CD4-positive, alpha-beta T cell treated with Interleukin-4 for 1 hour (primary cell): ENCODE results near the gene GDPD5.
"Not testable (repeated sequence)": the region's sequence is repeated elsewhere in the genome, so short reads cannot be mapped to it uniquely, and the experiment has no call there.

Source experiments
- DNase-seq, 2 donors: peaks; one replicate each; pipeline ENCODE4 v3.0.0-alpha.2; 2020 to 2022

The GDPD5 gene

GRCh38 chr11:75424396-75424795, 101.3 kb downstream of the GDPD5 start:
- no peak for DNase-seq

DNA sequence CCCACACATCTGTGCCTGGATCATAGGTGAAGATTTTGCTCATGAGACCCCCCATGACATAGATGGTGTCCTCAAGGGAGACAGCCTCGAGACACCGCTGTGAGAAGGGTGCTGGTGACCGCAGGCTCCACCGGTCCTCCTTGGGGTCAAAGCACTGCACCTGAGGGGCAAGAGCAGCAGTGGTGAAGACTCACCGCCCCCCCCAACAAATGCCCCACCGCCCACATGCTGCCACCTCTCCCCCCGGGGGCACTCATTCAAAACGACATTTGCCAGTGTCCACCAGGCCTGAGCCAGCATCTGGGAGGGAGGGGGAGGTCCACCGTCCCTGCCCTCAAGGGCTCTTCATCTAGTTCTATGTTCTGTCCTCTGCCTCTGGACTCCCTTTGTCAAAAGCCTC, 102.0 kb downstream of the GDPD5 start:
- DNase-seq, result no peak

GRCh38 chr11:75422248-75423231, 103.2 kb downstream of the GDPD5 start:
- DNase-seq, result no peak

DNA sequence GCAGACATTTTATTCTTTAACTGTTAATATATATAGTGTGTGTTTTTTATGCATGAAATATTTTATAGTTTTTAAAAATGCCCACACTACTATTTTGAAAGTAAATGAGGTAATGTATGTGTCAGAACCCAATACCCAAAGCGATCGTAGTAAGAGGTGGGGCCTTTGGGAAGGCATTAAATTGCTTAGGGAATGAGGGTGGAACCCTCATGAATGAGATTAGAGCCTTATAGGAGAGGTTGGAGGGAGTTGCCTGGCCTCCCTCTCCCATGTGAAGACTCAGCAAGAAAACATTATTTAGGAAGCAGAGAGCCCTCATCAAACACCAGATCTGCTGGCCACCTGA, 103.9 kb downstream of the GDPD5 start:
- no peak for DNase-seq

- DNase-seq, result no peak
These were observed 104.6 kb downstream of the GDPD5 start for GRCh38 chr11:75421035-75421602.

GRCh38 chr11:75420224-75421034, 105.3 kb downstream of the GDPD5 start:
- no peak for DNase-seq

DNA sequence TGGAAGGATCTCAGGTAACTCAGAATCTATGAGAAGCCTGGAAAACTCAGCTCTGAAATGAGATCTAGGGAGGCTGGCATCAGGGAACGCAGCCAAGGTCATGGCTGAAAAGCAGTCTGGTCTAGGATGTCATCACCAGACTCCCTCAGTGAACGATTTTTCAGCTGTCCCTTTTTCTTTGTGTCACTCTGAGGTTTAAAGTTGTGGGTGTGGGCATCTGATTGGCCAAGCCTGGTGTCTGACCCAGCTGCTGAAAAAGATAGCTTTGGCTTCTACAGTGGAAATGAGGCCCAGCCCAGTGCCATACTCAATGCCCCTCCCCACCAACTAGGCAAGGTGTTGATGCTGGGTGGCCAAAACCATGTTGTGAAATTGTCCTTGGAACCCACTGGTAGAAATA, 111.9 kb downstream of the GDPD5 start:
- no peak for DNase-seq

GRCh38 chr11:75413146-75413545, 112.6 kb downstream of the GDPD5 start:
- DNase-seq, result not testable (repeated sequence)

DNA sequence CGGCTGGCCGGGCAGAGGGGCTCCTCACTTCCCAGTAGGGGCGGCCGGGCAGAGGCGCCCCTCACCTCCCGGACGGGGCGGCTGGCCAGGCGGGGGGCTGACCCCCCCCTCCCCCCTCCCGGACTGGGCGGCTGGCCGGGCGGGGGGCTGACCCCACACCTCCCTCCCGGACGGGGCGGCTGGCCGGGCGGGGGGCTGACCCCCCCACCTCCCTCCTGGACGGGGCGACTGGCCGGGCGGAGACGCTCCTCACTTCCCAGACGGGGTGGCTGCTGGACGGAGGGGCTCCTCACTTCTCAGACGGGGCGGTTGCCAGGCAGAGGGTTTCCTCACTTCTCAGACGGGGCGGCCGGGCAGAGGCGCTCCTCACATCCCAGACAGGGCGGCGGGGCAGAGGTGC, 115.8 kb downstream of the GDPD5 start:
- DNase-seq, result not testable (repeated sequence)

DNA sequence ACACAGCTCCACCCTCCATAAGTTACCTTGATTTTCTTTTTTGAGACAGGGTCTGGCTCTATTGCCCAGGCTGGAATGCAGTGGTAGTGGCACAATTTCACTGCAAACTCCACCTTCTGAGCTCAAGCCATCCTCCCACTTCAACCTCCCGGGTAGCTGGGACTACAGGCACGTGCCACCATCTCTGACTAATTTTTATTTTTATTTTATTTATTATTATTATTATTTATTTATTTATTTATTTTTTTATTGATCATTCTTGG, 116.9 kb downstream of the GDPD5 start:
- DNase-seq, result no peak

- DNase-seq, result peak in 1 of 2 donors; percentile 28
These were observed 119.4 kb downstream of the GDPD5 start for GRCh38 chr11:75406338-75406777.

- no peak for DNase-seq
These were observed 121.6 kb downstream of the GDPD5 start for GRCh38 chr11:75403983-75404658.

DNA sequence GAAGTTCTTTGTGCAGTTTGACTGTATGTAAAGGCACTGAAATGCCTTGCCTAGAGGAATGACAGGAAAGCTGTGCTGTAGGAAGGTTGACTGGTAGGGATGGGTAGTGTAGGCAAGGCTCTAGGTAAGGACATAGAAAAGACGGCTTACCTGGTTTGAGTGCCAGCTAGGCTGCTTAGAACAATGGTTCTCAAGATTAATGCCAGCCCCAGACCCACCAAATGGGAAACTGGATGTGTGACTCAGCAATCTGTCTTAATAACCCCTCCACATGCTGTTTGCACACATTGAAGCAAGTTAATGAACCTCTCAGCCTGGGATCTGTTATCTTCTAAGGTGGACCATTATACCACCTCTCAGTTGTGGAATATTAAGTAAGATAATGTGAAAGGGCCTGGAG, 122.7 kb downstream of the GDPD5 start:
- no peak for DNase-seq

- no peak for DNase-seq
These were observed 123.6 kb downstream of the GDPD5 start for GRCh38 chr11:75402002-75402773.

DNA sequence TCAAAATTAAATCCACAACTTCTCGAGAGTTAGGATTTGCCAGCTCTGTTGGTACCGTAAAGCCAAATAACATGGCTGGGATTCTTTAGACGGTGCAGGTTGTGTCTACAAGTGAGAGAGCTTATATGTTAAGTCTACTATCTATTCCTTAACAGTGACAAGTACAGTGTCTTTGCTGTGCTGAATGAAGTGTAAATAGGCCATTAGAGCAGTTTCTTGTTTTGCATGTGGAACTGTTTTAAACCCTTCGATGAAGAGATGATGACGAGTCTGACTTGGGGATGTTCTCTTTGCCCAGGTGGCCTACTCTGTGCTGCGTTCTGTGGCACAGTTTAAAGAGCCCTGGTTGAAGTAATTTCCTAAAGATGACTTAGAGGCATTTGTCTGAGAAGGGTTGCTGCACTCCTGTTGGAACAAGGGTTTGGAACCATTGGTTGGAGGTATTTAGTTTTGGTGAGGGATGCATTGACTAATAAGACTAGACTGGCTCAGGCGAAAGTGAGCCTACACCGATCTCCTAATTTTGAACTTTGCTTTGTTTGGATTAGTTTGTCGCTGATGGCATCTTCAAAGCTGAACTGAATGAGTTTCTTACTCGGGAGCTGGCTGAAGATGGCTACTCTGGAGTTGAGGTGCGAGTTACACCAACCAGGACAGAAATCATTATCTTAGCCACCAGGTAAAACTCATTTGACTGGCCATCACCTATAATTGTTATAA, 125.4 kb downstream of the GDPD5 start:
- peak in 1 of 2 donors; percentile 42 for DNase-seq

DNA sequence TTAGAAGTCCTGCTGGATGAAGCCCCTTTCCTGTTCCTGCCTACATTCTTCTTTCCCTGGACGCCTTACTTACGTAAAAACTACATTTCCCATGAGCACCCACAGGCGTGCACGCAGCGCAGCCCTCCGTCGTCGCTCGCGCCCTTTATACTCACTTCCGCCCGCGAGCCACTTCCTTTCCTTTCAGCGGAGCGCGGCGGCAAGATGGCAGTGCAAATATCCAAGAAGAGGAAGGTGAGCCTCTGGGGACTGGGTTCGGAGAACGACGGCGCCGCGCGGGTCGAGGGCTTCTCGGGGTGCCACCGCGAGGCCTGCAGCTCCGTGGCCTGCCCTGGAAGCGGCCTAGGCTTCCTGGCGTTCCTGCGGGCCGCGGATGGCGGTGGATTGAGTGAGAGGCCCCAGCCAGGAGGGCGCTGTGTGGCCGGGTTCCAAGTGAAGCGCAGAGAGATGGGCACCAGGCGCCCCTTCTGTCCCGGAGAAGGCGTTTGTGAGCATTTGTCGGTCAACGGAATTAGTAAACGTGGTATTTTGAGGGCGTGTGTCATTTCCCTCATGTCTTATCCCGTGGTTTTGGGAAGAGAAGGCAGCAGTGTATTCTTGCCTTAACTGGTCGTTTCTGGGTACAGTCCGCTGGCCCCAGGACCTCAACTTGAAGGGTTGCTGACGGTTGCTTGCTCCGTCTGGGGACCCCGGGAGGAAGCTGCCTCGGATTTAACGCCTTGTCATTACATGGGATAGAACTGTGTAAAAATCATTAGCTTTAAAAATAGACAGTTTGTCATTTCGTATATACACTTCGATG, 126.2 kb downstream of the GDPD5 start, which contains the start of gene RPS3:
Gene RPS3 (plus strand): TSS at position 175 of the 802 bp plus-strand sequence. CDS start 30 bp downstream, at position 205.
- peak; percentile 90 to 91 for DNase-seq

- no peak for DNase-seq
These were observed 126.8 kb downstream of the GDPD5 start for GRCh38 chr11:75398906-75399305.

DNA sequence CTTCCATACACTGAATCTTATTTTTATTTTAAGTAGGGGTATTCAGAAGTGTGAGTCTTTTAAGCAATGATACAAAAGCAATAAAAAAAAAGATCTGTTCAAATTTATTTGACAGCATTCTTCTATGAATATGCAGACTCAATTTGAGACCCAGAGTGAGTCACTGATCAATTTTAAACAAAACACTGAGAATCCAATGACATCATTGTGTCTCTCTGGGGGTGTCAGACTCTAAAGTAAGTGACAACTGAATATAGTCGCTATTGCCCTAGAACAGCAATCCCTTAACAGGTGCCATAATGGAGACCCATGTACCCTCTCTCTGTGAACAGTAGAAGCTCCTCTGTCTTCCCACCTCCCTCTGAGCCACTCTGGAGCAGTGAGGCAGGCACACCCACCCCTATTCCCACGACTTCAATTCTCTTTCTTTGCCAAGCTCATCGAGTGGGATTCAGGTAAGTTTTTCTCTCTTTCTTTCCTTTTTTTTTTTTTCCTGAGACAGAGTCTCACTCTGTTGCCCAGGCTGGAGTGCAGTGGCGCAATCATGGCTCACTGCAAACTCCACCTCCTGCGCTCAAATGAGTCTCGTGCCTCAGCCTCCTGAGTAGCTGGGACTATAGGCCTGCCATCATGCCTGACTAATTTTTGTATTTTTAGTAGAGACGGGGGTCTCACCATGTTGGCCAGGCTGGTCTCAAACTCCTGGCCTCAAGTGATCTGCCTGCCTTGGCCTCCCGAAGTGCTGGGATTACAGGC, 131.5 kb downstream of the GDPD5 start:
- DNase-seq, result no peak

- DNase-seq, result no peak
These were observed 135.8 kb downstream of the GDPD5 start for GRCh38 chr11:75389925-75390324.

GRCh38 chr11:75389276-75389605, 136.5 kb downstream of the GDPD5 start:
- DNase-seq, result no peak
